GM10266 (cell line): Measurements from ENCODE around the gene ARMCX5.

Source experiments
- DNase-seq: peaks from one replicate; pipeline ENCODE4 v3.0.0; 2012; ENCODE audit errors: extremely low spot score
- TF ChIP-seq, protein P1 (sequence below): IDR thresholded peaks from 2 replicates; pipeline ENCODE4 v1.5.1; 2012; ENCODE audit warnings: mild to moderate bottlenecking, low read depth; ENCODE audit not compliant: control insufficient read depth, insufficient read depth; ENCODE audit errors: missing control alignments

ARMCX5 gene

DNA sequence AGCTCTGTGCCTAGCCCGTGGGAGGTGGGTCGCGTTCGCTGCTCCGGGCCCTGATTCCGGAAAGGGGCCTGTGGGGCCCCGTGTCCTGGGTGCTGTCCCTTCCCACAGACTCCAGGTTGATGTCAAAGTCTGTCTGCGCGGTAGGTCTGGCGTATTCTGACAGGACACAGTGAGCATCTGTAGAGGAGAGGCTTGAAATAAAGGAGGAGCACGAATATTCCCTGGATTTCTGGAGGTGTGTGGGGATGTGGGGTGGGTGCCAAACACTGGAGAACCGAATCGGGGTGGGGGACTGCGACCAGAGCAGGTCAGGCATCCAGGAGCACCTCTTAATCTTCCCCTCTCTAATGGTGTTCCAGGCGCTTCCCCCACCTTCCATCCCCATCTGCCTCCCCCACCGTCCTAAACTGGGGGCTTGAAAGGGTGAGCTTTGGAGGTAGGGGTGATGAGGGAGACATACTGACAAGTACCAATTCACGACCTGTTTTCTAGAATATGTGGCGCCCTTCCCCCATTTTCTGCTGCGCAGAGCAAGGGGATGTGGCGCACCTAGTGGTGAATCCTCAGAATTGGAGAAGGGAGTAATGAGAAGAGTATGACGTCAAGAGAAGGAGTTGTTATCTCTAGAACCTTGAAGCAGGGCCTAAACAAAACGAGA is 52.8 kb downstream of the ARMCX5 start:
- DNase-seq, result peak; percentile 12
- TF ChIP-seq, protein P1, sequence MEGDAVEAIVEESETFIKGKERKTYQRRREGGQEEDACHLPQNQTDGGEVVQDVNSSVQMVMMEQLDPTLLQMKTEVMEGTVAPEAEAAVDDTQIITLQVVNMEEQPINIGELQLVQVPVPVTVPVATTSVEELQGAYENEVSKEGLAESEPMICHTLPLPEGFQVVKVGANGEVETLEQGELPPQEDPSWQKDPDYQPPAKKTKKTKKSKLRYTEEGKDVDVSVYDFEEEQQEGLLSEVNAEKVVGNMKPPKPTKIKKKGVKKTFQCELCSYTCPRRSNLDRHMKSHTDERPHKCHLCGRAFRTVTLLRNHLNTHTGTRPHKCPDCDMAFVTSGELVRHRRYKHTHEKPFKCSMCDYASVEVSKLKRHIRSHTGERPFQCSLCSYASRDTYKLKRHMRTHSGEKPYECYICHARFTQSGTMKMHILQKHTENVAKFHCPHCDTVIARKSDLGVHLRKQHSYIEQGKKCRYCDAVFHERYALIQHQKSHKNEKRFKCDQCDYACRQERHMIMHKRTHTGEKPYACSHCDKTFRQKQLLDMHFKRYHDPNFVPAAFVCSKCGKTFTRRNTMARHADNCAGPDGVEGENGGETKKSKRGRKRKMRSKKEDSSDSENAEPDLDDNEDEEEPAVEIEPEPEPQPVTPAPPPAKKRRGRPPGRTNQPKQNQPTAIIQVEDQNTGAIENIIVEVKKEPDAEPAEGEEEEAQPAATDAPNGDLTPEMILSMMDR, result peak; percentile 22
